AG04449 (cell line): ENCODE results near the gene ADAMTSL3.

Experiments used
- CTCF ChIA-PET: fragments of 350-600 bp; formaldehyde crosslinking; extraction: SDS; loops from one replicate; lab custom pipeline; 2021; ENCODE audit warnings: antibody characterized with exemption; lab: Yijun Ruan, JAX
- POLR2A ChIA-PET: fragments of 400-600, 350-600 bp; formaldehyde crosslinking; extraction: SDS; loops from one replicate; lab custom pipeline; 2020; ENCODE audit warnings: antibody characterized with exemption, inconsistent platforms; lab: Yijun Ruan, JAX
- DNase-seq: peaks from one replicate; pipeline ENCODE4 v3.0.0-alpha.2; 2010; ENCODE audit warnings: low read depth, low spot score
- H3K4me3 ChIP-seq: 2 replicates; pipeline ENCODE4 v1.5.1; 2011; ENCODE audit warnings: low read depth, mild to moderate bottlenecking, control low read depth, low read length
- TF ChIP-seq, protein P1 (sequence below): IDR thresholded peaks from one replicate; pipeline ENCODE4 v1.5.1; 2011; ENCODE audit warnings: mild to moderate bottlenecking, moderate library complexity, low read length, control low read depth, inconsistent platforms; ENCODE audit not compliant: insufficient read depth; ENCODE audit errors: missing control alignments

Gene ADAMTSL3

DNA sequence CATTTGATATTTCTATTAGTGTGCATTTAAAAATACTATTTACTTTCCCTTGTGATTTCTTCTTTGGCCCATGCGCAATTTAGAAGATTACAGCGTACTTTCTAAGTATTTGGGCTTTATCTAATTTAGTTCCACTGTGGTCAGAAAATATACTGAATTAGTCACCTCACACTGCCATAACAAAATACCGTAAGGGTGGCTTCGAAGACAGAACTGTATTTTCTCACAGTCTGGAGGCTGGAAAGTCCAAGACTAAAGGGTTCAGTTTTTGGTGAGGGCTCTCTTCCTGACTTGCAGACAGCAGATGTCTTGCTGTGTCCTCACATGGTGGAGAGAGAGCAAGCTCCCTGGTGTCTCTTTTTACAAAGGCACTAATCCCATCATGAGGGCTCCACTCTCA, 286.2 kb downstream of the ADAMTSL3 start:
- TF ChIP-seq, protein P1, sequence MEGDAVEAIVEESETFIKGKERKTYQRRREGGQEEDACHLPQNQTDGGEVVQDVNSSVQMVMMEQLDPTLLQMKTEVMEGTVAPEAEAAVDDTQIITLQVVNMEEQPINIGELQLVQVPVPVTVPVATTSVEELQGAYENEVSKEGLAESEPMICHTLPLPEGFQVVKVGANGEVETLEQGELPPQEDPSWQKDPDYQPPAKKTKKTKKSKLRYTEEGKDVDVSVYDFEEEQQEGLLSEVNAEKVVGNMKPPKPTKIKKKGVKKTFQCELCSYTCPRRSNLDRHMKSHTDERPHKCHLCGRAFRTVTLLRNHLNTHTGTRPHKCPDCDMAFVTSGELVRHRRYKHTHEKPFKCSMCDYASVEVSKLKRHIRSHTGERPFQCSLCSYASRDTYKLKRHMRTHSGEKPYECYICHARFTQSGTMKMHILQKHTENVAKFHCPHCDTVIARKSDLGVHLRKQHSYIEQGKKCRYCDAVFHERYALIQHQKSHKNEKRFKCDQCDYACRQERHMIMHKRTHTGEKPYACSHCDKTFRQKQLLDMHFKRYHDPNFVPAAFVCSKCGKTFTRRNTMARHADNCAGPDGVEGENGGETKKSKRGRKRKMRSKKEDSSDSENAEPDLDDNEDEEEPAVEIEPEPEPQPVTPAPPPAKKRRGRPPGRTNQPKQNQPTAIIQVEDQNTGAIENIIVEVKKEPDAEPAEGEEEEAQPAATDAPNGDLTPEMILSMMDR: no peak
- H3K4me3 ChIP-seq: no peak overlapping the region
- DNase-seq: no peak
- ChIA-PET CTCF (no interaction called here), POLR2A (no interaction called here)

- no peak overlapping the region for H3K4me3 ChIP-seq
- no peak for DNase-seq
- TF ChIP-seq, protein P1: no peak
- POLR2A ChIA-PET: no interaction called here
- CTCF ChIA-PET: no interaction called here
These were observed 289.1 kb downstream of the ADAMTSL3 start for GRCh38 chr15:83943043-83943442.

GRCh38 chr15:83943849-83944404, 290.0 kb downstream of the ADAMTSL3 start:
- H3K4me3 ChIP-seq: no peak overlapping the region
- DNase-seq: no peak
- POLR2A ChIA-PET: no interaction called here
- CTCF ChIA-PET: no interaction called here
- TF ChIP-seq, protein P1: no peak

- ChIA-PET POLR2A (no interaction called here), CTCF (no interaction called here)
- DNase-seq: no peak
- TF ChIP-seq, protein P1: no peak
- H3K4me3 ChIP-seq: no peak overlapping the region
These were observed 293.2 kb downstream of the ADAMTSL3 start for GRCh38 chr15:83947156-83947555.

DNA sequence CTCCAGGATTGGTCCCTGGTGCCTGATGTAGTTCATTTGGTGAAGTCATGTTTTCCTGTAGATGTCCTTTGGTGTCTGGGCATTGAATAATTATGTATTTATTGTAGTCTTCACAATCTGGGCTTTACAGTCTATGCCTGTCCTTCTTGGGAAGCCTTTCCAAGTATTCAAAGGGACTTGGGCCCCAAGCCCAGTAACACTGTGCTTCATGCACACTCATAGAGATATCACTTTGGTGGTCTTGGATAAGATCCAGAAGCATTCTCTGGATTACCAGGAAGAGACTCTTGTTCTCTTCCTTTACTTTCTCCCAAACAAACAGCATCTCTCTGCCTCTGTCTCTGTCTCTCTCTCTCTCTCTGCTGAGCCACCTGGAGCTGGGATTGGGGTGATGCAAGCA, 300.6 kb downstream of the ADAMTSL3 start:
- CTCF ChIA-PET: no interaction called here
- TF ChIP-seq, protein P1: no peak
- H3K4me3 ChIP-seq: no peak overlapping the region
- POLR2A ChIA-PET: no interaction called here
- DNase-seq: no peak

DNA sequence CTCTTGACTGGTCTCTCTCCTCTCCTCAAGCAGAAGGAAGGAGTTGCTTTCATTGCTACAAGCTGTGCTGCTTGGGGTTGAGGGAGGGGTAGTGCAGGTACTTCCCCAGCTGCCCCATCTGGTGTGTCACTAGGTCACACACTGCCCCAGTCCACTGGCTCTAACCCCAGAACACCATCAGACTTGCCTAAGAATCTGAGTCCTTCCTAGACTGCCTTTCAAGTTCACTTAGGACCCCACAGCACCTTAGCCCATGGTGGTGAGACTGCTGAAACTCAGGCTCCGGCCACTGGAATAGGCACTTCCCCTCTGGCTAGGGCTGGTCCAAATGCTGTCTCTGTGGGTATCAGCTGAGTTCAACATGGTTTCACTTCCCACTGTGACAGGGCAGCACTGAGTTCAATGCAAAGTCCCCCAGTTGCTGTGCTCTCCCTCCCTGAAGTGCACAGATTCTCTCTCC, 301.9 kb downstream of the ADAMTSL3 start:
- POLR2A ChIA-PET: no interaction called here
- DNase-seq: no peak
- H3K4me3 ChIP-seq: no peak overlapping the region
- TF ChIP-seq, protein P1: no peak
- CTCF ChIA-PET: no interaction called here
